Vagina (tissue), 2 donors: ENCODE data around the gene ADAMTS17.

Source experiments
- CTCF ChIP-seq, 3 experiments: fragments of 450-650 bp in 2 of 3; fragments of 200-600 bp in 1 of 3; sonication (generic) in 1 of 3; IDR thresholded peaks; one replicate each; pipeline ENCODE4 v1.5.1; 2017 to 2019; ENCODE audit warnings: antibody characterized with exemption in 3 of 3, mild to moderate bottlenecking in 2 of 3, moderate library complexity in 2 of 3
- POLR2AphosphoS5 ChIP-seq, 2 donors: sonication (generic); formaldehyde crosslinking; IDR thresholded peaks; one replicate each; pipeline ENCODE4 v1.9.0; 2017; ENCODE audit warnings: antibody characterized with exemption in 2 of 2, mild to moderate bottlenecking in 2 of 2, low read depth in 1 of 2; ENCODE audit not compliant: insufficient read depth in 1 of 2

DNA sequence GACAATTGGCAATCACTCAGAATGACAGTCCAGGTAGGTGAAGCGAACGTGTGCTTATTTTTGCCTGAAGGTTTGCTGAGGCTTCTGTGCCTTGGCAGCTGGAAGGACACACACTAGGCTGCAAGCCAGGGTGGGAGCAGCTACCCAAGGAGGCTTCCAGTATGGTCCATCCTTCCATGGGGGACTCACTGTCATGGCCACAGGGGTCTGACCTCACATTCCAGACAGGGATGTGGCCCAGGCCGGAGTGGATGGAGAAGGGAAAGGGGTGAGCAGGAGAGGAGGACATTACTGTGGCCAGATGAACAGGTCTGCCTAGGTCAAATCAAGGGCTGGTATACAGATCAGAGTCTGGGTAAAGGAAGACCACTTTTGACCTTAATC, 247.7 kb downstream of the ADAMTS17 start:
- TF ChIP-seq POLR2AphosphoS5 (IDR thresholded peaks at IDR 0.05; ENCODE audit: insufficient read depth in 1 of 2, low read depth in 1 of 2) (no peak), CTCF (IDR thresholded peaks at IDR 0.05) (no peak)
